Skeletal muscle tissue (tissue), 4 donors: ENCODE results near the gene TTC28. TPM values are rescaled to one million over a fixed set of nuclear protein-coding genes. Genes with fewer than 3 reads are reported as not detected.

Experiments used
- H3K27ac ChIP-seq: one replicate; pipeline ENCODE4 v1.7.0; 2013; ENCODE audit warnings: mild to moderate bottlenecking, low read depth, low read length, inconsistent platforms
- H3K27me3 ChIP-seq, 3 donors: one replicate each; pipeline ENCODE4 v1.7.0; 2013; ENCODE audit warnings: low read length in 3 of 3; ENCODE audit not compliant: control insufficient read depth in 3 of 3, insufficient read depth in 3 of 3
- H3K36me3 ChIP-seq, 3 donors: one replicate each; pipeline ENCODE4 v1.7.0; 2013; ENCODE audit warnings: low read length in 3 of 3; ENCODE audit not compliant: control insufficient read depth in 3 of 3, insufficient read depth in 3 of 3
- H3K4me1 ChIP-seq, 3 donors: one replicate each; pipeline ENCODE4 v1.7.0; 2013; ENCODE audit warnings: low read length in 3 of 3, mild to moderate bottlenecking in 3 of 3; ENCODE audit not compliant: control insufficient read depth in 3 of 3, insufficient read depth in 3 of 3
- H3K4me3 ChIP-seq, 3 donors: one replicate each; pipeline ENCODE4 v1.7.0; 2013; ENCODE audit warnings: low read length in 3 of 3
- H3K9ac ChIP-seq, 3 donors: one replicate each; pipeline ENCODE4 v1.7.0; 2013; ENCODE audit warnings: low read length in 3 of 3, mild to moderate bottlenecking in 3 of 3, moderate library complexity in 2 of 3, low read depth in 1 of 3
- H3K9me3 ChIP-seq, 3 donors: one replicate each; pipeline ENCODE4 v1.7.0; 2013; ENCODE audit warnings: low read length in 3 of 3; ENCODE audit not compliant: control insufficient read depth in 3 of 3
- total RNA-seq: library from RNA; depleted of rRNA; stranded (reverse); fragments of >200 nt; gene quantifications from one replicate; pipeline ENCODE4 v1.2.3, GENCODE V29; 2014
- donor health status: Osteomylitis.

TTC28 gene
- total RNA-seq, 1 donor from 2014 or later: 27.1 TPM

DNA sequence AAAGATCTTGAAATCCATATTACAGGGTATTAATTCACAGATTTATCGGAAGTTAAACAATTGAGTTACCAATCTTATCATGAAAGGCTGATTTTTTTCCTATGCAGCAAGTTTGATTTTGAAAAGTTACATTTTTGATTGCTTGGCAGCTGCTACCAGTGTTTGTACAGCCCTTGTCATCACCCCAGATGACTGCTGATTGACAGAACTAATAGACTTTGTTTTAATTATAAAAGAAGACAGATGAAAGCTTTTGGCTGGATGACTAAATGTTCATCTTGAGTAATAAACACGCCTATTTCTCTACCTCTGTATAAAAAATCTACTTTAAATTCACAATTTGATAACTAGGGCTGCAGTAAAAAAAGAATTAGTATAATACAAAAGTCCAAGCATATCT, 259.7 kb downstream of the TTC28 start:
- no peak overlapping the region for H3K4me3 ChIP-seq
- no peak overlapping the region for H3K27ac ChIP-seq
- no peak overlapping the region for H3K9ac ChIP-seq
- no peaks in the 10 kb centered on the region for H3K9me3 ChIP-seq
- H3K4me1 ChIP-seq: peaks cover 0 to 3% (median 0%) of the 10 kb centered on the region in 3 donors
- H3K27me3 ChIP-seq: no peaks in the 10 kb centered on the region
- H3K36me3 ChIP-seq: no peaks in the 10 kb centered on the region

DNA sequence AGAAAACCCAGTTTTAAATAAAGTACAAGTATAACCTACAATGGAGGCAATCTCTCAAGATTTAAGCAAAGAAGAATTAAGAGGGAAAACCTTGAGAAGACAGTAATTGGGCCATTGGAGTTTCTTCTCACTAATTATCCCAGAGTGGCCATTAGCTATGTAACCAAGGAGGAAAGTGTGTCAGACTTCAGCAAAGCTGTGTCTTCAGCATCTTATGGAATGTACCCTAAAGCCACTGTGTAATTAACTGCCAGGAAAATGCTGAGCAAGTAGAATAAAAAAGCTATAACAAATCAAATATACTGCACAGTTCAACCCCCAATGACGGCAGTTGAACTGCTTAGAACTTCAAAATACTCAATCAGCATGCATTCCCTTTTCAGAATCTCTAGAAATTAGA, 261.6 kb downstream of the TTC28 start:
- Histone ChIP-seq H3K27me3 (no peaks in the 10 kb centered on the region), H3K9ac (no peak overlapping the region), H3K4me3 (no peak overlapping the region), H3K4me1 (peaks cover 0 to 10% (median 6%) of the 10 kb centered on the region in 3 donors), H3K27ac (no peak overlapping the region), H3K36me3 (no peaks in the 10 kb centered on the region), H3K9me3 (no peaks in the 10 kb centered on the region)

DNA sequence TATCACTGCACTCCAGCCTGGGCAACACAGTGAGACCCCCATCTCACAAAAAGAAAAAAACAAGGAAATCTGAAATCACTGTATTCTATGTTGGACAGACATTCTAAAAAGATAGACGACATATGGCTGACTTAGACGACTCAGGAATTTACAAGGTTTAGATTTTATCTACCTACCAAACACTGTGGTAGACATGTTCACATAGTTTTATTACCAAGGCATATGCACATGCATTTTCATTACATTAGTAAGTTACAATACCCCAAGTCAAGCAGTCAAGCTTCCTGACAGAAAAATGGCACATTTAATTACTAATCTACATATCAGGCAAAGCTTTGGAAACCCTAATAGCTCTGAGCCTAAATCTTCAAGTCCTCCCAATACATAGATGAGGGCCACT, 262.2 kb downstream of the TTC28 start:
- H3K9me3 ChIP-seq: no peaks in the 10 kb centered on the region
- no peak overlapping the region for H3K27ac ChIP-seq
- H3K36me3 ChIP-seq: no peaks in the 10 kb centered on the region
- no peak overlapping the region for H3K9ac ChIP-seq
- peaks cover 0 to 10% (median 6%) of the 10 kb centered on the region in 3 donors for H3K4me1 ChIP-seq
- H3K4me3 ChIP-seq: no peak overlapping the region
- H3K27me3 ChIP-seq: no peaks in the 10 kb centered on the region

DNA sequence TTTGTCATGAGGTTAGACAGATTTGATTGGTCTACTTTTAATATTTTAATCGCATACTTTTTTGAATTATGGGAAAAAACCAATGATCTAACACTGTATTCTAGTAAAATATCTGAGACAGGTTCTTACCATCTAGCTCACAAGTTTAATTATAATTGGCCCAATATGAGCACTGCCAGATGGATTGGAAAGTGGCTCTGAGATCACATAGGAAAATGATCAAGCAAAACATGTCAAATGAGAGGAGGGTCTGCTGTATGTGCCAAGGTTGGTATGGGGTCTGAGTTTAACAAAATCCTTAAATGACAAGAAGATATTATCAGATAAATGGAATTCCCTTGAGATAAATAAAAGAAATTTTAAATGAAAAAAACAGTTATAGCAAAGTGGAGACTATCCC, 264.7 kb downstream of the TTC28 start:
- Histone ChIP-seq H3K9ac (no peak overlapping the region), H3K4me3 (no peak overlapping the region), H3K36me3 (no peaks in the 10 kb centered on the region), H3K27ac (no peak overlapping the region), H3K9me3 (no peaks in the 10 kb centered on the region), H3K4me1 (peaks cover 0 to 10% (median 6%) of the 10 kb centered on the region in 3 donors), H3K27me3 (no peaks in the 10 kb centered on the region)

- no peaks in the 10 kb centered on the region for H3K27me3 ChIP-seq
- no peak overlapping the region for H3K4me3 ChIP-seq
- no peak overlapping the region for H3K27ac ChIP-seq
- no peaks in the 10 kb centered on the region for H3K36me3 ChIP-seq
- peaks cover 1 to 11% (median 6%) of the 10 kb centered on the region in 3 donors for H3K4me1 ChIP-seq
- H3K9ac ChIP-seq: no peak overlapping the region
- no peaks in the 10 kb centered on the region for H3K9me3 ChIP-seq
Observed at GRCh38 chr22:28413612-28414399, 265.8 kb downstream of the TTC28 start.

GRCh38 chr22:28412109-28412508, 267.5 kb downstream of the TTC28 start:
- Histone ChIP-seq H3K36me3 (no peaks in the 10 kb centered on the region), H3K4me3 (no peak overlapping the region), H3K9ac (no peak overlapping the region), H3K4me1 (peaks cover 5 to 15% (median 6%) of the 10 kb centered on the region in 3 donors), H3K27ac (no peak overlapping the region), H3K9me3 (no peaks in the 10 kb centered on the region), H3K27me3 (no peaks in the 10 kb centered on the region)

DNA sequence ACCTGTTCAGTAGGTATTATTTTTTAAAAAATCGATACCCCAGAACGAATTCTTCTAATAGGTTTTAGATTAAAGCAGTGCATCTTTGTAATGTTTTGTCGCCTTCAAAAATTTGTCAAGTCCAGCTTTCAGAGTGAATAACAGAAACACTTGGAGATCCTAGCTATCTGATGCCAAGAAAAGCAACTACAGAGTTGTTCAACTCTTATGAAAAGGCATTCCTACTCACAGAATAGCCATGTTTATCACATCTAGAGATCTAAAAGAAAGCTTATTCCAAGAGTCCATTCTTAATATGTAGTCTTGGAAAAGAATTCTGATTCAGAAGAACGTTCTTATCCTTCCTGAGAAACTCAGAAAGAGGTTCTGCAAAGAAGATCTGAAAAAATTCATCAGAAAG, 268.5 kb downstream of the TTC28 start:
- Histone ChIP-seq H3K36me3 (no peaks in the 10 kb centered on the region), H3K27me3 (no peaks in the 10 kb centered on the region), H3K4me3 (no peak overlapping the region), H3K9me3 (no peaks in the 10 kb centered on the region), H3K9ac (no peak overlapping the region), H3K27ac (no peak overlapping the region), H3K4me1 (peaks cover 5 to 15% (median 6%) of the 10 kb centered on the region in 3 donors)

GRCh38 chr22:28410050-28410816, 269.4 kb downstream of the TTC28 start:
- H3K27ac ChIP-seq: no peak overlapping the region
- no peaks in the 10 kb centered on the region for H3K36me3 ChIP-seq
- H3K27me3 ChIP-seq: no peaks in the 10 kb centered on the region
- H3K4me3 ChIP-seq: no peak overlapping the region
- no peaks in the 10 kb centered on the region for H3K9me3 ChIP-seq
- H3K4me1 ChIP-seq: peaks cover 5 to 15% (median 6%) of the 10 kb centered on the region in 3 donors
- H3K9ac ChIP-seq: no peak overlapping the region

DNA sequence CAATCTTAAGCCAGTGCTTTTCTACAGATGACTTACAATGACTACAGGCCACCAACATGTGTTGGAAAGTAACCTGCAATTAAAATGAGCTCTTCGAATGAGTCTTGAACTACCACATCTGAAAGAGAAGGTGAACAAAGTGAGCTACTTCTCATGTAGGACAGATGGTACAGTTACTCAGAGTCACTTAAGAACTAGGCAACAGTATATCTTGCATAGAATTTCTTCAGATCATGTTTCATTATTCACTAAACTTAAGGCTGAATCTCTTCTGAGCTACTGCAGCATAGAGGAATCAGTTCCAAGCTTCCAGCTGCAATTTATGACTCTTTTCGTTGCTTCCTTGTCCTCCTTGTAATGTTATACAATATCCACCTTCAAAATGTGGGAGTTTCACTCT, 270.9 kb downstream of the TTC28 start:
- Histone ChIP-seq H3K9ac (no peak overlapping the region), H3K4me3 (no peak overlapping the region), H3K36me3 (no peaks in the 10 kb centered on the region), H3K4me1 (peaks cover 0 to 6% (median 5%) of the 10 kb centered on the region in 3 donors), H3K27ac (no peak overlapping the region), H3K27me3 (no peaks in the 10 kb centered on the region), H3K9me3 (no peaks in the 10 kb centered on the region)

- no peak overlapping the region for H3K4me3 ChIP-seq
- H3K36me3 ChIP-seq: no peaks in the 10 kb centered on the region
- no peak overlapping the region for H3K9ac ChIP-seq
- H3K27ac ChIP-seq: no peak overlapping the region
- no peaks in the 10 kb centered on the region for H3K27me3 ChIP-seq
- no peaks in the 10 kb centered on the region for H3K9me3 ChIP-seq
- peaks cover 0 to 5% (median 5%) of the 10 kb centered on the region in 3 donors for H3K4me1 ChIP-seq
Observed at GRCh38 chr22:28407645-28408044, 272.0 kb downstream of the TTC28 start.
